Fibroblast of pulmonary artery (primary cell): ENCODE measurements around the gene NTM.
"Not testable (repeated sequence)": the region's sequence is repeated elsewhere in the genome, so short reads cannot be mapped to it uniquely, and the experiment has no call there.

ENCODE experiments used
- DNase-seq: peaks from one replicate; pipeline ENCODE4 v3.0.0-alpha.2; 2010; ENCODE audit warnings: low read depth
- H3K4me3 ChIP-seq: replicated peaks from 2 replicates; pipeline ENCODE4 v1.5.1; 2011; ENCODE audit warnings: low read depth, mild to moderate bottlenecking, control low read depth, low read length, moderate library complexity
- CTCF ChIP-seq: IDR thresholded peaks from 2 replicates; pipeline ENCODE4 v1.5.1; 2011; ENCODE audit warnings: mild to moderate bottlenecking, control low read depth, low read length, inconsistent platforms; ENCODE audit errors: missing control alignments

NTM gene

GRCh38 chr11:131483453-131483852 lies 113.0 kb downstream of the NTM start:
- no peak for DNase-seq

GRCh38 chr11:131483877-131484276 lies 113.5 kb downstream of the NTM start:
- TF ChIP-seq CTCF = no peak
- H3K4me3 ChIP-seq = no peak overlapping the region
- DNase-seq = no peak

More at GRCh38 chr11:131483453-131483852, 113.0 kb downstream of the NTM start:
- no peak overlapping the region for H3K4me3 ChIP-seq
- no peak for TF ChIP-seq CTCF

- no peak for TF ChIP-seq CTCF
- H3K4me3 ChIP-seq = no peak overlapping the region
- no peak for DNase-seq
Observed at GRCh38 chr11:131486100-131486499, 115.7 kb downstream of the NTM start.

GRCh38 chr11:131486937-131487635 lies 116.7 kb downstream of the NTM start:
- TF ChIP-seq CTCF = no peak
- H3K4me3 ChIP-seq = no peak overlapping the region
- no peak for DNase-seq

GRCh38 chr11:131488238-131488637 lies 117.8 kb downstream of the NTM start:
- no peak for TF ChIP-seq CTCF
- no peak for DNase-seq
- H3K4me3 ChIP-seq = no peak overlapping the region

- DNase-seq = peak; percentile 7
- TF ChIP-seq CTCF = no peak
- no peak overlapping the region for H3K4me3 ChIP-seq
Observed at GRCh38 chr11:131491503-131491902, 121.1 kb downstream of the NTM start.

- TF ChIP-seq CTCF = no peak
- no peak for DNase-seq
- H3K4me3 ChIP-seq = no peak overlapping the region
Observed at GRCh38 chr11:131495423-131495822, 125.0 kb downstream of the NTM start.

- H3K4me3 ChIP-seq, DNase-seq: not testable (repeated sequence)
Observed at GRCh38 chr11:131497686-131498085, 127.3 kb downstream of the NTM start.
